Activated CD4-positive, alpha-beta T cell treated with anti-CD3 and anti-CD28 coated beads, Interleukin-2, amount 50 U/mL, for 1 hour (primary cell): ENCODE results near the gene EPHA6.
"Not testable (repeated sequence)": the region's sequence is repeated elsewhere in the genome, so short reads cannot be mapped to it uniquely, and the experiment has no call there.

Source experiments
- DNase-seq: peaks from one replicate; pipeline ENCODE4 v3.0.0-alpha.2; 2020

Gene EPHA6

DNA sequence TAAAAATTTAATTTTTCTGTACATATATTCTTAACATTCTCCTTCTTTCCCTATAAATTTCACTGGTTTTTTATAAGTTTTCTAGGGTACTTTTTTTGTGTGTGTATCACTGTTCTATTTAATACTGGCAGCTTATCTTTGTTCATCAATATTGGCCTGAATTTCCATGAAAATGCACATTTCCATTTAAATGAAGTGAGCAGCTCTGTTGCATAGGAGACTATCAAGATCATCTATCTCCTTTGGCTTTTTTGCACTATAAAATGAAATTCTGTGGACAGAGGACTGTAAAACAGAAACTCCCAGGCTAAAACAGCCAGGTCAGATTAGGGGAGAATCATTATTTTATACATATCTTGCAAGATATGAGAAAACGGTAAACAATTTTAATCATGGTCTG lies 673.2 kb downstream of the EPHA6 start:
- DNase-seq, result no peak

DNA sequence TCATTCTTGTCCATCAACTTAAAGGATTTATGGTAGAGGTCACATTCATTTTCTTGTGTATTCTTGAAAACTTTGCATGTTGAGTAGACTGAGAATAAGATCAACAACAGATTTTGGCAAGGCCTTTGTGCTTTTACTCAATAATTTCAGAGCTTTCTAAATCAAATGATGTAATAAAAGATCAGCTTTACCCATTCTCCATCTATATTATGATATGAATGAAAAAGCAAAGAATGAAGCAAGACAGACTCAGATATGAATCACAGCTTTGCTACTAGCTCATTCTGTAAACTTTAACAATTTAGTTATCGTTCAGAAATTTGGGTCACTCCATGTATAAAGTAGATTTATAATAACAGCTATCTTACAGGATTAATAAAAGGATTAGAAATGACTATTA lies 674.3 kb downstream of the EPHA6 start:
- no peak for DNase-seq

DNA sequence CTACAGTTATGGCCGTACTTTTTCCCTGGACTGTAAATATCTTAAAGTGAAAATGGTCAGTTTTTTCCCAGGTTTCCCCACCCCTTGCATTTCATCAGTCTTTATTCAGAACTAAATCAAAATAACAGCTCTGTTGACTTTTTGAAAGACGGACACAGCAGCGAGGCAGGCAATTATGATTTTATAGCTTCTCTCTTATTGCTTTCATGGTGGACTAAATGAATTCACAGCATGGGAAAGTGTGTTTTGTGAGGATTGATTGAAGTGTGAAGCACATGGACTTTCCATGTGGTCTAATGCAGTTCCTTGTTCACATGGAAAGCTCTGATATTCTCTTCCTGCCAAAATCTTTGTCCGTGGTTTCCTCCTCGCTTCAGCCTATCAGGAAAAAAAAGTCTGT lies 681.5 kb downstream of the EPHA6 start:
- no peak for DNase-seq

DNA sequence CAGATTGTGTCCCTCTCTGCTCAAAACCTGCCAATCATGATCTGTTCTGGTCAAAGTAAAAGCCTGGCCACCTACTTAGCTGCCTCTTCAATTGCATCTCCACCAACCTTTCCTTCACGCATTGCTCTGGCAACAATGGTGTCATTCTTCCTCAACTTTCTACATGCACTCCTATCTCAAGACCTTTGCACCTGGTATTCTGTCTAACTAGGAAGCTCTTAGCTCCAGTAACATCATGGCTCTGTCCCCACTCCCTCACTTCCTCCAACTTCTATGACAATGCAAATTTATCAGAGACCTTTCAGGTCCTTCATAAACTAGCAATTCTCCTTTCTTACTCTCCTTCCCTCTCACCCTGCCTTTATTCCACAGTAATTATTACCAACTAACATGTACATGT lies 682.7 kb downstream of the EPHA6 start:
- DNase-seq, result no peak

DNA sequence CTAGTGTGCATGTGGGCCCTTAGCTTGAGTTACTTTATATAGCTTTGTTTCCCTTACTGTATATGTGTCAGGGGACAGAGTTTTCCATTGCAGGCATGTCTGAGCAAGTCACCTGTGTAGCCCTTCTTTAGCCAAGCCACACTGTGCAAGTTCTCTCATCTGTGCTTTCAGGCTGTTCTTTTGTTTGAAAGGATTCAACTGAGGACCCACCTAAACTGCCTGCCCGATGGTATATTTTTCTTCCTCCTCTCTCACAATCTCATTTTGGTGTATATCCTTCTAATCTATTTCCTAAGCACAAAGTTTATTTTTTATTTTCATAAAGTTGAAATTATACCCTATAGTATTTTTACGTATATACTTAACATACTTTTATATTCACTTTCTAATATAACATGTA lies 690.1 kb downstream of the EPHA6 start:
- no peak for DNase-seq

DNA sequence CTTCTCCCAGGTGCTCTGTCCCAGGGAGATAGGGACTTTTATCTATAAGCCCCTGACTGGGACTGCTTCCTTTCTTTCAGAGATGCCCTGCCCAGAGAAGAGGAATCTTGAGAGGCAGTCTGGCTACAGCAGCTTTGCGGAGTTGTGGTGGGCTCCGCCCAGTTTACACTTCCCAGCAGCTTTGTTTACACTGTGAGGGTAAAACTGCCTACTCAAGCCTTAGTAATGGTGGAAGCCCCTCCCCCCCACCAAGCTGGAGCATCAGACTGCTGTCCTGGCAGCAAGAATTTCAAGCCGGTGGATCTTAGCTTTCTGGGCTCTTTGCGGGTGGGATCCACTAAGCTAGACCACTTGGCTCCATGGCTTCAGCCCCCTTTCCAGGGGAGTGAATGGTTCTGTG lies 696.4 kb downstream of the EPHA6 start:
- DNase-seq, result no peak

DNA sequence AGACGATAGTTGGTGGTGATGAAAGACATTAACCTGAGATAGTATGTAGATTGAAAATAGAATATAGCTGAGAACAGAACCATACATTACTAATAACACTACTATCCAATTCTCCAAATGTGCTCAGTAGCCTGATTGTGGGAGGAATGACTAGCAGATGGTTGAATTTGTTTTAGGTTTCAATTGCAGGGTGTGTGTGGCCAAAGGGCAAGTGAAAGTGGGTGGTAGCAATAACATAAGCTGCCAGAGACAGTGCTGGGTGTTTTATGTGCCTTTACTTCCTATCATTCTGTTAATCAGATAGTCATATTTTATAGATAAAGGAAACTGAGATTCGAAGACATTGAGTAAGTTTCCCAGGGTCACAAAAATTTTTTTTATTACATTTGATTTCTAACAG lies 700.7 kb downstream of the EPHA6 start:
- DNase-seq, result no peak

DNA sequence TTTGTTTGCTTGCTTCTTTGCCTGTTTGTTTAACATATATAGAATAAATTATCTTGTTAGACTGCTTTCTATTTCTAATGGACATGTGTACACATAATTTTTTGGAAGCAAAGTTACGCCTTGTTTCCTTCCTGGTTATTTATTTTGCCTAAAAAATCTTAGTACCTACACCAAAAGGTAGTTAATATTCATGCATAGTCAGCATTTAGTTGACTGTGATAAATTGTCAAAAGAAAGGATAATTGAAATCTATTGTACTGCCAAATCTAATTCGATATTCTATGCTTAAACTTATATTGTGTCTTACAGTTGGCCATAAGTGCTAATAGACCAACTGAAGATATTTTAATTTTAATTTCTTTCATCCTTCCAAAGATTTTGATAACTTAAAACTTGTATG lies 716.3 kb downstream of the EPHA6 start:
- no peak for DNase-seq

DNA sequence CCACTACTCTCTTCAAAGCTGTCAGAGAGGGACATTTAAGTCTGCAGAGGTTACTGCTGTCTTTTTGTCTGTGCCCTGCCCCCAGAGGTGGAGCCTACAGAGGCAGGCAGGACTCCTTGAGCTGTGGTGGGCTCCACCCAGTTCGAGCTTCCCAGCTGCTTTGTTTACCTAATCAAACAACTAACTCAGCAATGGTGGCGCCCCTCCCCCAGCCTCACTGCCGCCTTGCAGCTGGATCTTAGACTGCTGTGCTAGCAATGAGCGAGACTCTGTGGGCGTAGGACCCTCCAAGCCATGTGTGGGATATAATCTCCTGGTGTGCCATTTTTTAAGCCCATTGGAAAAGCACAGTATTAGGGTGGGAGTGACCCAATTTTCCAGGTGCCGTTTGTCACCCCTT lies 733.2 kb downstream of the EPHA6 start:
- DNase-seq, result not testable (repeated sequence)

DNA sequence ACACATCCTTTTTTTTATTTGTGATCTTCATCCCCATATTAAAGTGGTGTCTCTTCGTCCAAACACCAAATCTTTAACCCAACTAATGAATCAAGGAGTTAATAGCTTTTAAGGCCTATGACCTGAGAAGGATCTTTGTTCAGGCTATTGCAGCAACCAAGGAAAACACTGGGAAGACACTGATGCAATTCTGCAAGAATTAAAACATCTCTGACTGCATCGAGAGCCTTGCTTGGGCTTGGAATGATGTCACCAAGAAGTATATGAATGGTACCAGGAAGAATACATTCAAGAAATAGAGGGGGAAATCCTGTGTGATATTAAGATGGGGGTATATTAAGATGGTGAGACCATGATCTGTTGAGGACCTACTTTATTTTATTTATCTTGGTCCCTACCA lies 736.0 kb downstream of the EPHA6 start:
- no peak for DNase-seq

DNA sequence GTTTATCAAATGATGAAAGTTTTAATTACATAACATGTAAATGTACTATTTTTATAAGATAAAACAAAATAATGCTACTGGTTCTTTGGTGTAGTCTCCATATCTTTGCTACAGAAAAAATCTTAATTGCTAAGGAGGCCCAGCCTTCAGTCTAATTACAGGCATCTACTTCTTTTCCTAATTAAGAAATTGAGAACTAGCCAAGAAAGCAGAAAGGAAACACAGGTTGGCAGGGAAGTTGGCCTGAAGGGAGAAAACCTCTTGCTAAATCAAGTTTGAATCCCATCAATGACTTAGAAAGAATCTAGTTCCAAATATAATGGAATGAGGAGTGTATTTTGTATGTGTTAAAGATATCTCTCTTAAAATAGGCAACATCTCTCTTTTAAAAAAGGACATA lies 737.8 kb downstream of the EPHA6 start:
- no peak for DNase-seq

DNA sequence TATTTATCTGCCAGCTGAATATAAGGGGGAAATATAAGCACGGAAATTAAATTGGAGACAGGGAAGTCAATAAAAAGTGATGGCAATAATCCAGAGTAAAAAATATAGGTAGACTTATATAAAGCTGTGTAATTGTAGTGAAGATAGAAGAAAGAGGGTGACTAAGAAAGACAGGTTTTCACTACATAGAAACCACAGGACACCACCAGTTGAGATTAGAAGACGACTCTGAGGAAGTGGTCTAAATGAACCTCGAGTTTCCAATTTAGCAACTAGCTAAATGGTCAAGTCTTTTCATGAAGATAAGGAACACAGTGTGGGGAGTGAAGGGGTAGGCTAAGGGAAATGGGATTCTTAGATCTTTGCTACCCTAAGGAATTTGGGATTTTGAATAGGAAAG lies 761.3 kb downstream of the EPHA6 start:
- DNase-seq, result no peak

DNA sequence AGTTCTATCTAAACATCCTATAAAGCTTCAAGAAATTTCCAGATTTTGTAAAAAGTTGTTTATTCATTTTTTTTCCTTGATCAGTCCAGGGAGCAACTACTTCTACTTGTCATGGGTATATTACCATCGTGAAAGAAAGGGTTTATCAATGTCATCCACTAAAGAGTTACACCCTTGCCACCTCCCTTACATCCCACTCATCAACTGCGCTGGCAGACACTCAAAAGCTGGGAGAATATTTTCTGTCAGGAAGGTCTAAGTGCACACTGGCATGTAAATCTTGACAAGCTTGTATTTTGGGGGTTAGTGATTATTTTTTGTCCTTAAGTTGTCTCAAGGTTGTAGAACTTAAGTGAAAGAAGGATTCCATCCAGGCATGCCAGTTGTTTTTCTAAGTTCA lies 761.8 kb downstream of the EPHA6 start:
- no peak for DNase-seq

DNA sequence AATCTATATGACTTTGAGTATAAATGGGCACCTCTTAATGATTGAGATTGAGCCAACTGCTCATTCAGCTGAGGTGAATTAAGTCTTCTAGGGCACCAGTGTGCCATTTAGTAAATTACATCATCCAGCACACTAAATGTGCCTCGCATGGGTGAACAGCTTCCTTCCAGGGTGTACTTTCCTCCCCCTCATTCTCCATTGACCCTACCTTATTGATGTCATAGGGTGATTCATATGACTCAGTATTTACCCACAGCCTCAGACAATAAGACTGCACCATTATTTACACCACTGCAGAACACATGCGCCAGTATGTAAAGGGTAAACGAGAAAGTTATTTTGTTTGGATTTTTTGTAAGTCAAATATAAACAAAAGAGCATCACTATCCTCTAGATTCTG lies 765.0 kb downstream of the EPHA6 start:
- no peak for DNase-seq

DNA sequence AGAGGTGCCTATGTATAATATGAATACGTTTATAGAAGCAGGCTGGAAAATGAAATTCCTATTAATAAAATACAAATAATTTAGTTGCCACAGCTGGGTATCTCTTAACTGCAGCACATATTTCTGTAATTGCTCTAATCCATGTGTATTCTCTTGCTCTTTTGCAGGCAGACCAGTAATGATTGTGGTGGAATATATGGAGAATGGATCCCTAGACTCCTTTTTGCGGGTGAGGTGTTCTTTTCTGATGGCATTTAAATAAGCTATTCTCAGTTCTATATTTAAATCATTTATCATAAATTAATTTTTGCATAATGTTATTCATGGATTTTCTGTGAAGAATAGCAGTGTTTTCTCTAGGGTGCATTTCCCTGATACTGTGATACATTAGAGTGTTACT lies 796.2 kb downstream of the EPHA6 start:
- DNase-seq, result no peak

DNA sequence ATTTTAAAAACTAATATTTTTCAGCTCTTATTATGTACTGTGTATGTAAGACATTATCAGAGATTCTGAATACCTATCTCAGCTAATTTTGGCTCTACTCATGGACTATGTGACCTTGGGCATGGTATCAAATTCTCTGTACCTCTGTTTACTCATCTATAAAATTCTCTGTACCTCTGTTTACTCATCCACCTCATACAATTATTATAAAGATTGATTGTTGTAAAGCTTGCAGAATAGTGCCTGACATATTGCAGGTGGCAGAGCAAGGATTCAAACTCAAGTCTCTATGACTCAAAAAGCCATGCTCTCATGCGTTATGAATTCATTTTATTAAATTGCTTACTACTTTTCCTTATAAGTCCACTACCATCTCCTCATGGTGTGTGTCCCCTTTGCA lies 798.2 kb downstream of the EPHA6 start:
- DNase-seq, result no peak

DNA sequence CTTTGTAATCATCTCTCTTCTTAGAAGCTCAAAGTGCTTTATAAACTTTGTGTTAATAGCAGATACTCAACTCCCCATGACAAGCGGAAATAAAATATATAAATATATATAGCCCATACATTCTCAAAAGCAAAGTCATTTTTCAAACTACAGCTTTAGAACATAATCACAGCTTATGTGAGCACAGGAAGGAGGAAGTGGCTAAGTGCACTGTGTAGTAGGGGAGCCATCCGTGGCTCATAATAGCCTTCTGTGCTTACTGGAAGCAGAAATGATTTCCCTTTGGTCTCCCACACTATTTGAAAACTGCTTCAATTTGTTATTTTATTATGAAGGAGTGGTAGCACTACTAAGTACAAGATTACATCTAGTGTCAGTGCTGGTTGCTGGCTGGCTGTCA lies 798.7 kb downstream of the EPHA6 start:
- no peak for DNase-seq

DNA sequence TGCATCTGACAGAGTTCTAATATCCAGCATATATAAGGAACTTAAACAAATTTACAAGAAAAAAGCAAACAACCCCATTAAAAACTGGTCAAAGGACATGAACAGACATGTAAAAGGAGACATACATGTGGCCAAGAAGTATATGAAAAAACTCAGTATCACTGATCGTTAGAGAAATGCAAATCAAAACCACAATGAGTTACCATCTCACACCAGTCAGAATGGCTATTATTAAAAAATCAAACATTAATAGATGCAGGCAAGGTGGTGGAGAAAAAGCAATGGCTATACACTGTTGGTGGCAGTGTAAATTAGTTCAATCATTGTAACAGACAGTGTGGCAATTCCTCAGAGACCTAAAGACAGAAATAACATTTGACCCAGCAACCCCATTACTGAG lies 806.1 kb downstream of the EPHA6 start:
- DNase-seq, result not testable (repeated sequence)

DNA sequence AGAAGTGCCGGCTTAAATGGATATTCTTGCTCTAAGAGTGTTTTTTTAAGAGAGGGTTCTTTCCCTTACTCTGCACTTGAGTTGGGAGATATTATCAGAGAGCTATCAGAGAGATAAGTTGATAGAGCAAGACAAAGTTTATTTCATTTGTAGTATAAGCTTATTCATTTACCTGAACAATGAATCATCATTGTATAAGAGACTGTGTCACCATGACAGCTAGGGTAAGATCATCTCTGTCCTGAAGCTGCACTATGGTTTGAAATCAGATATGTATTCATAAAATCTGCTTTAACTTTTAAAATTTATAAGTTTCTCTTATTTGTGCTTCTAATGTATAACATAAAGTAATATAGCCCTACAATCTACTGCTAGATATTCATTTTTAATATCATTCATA lies 822.1 kb downstream of the EPHA6 start:
- DNase-seq, result no peak

DNA sequence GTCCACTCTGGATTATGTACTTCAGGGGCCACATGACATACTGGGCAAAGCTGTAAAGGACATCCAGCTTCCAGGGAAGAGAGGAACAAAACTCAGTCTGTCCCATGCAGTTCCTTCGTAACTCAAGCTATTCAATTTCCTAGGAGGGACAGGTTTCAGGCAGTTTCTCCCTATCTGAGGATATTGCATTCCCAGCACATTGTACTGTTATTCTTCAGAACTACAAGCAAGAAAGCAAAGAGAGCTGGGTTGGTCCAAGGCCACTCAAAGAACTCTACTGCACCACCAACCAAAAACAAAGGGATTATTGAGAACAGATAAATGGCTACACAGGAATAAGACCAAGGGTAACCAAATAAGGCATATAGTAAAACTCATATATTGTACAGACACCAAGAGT lies 832.5 kb downstream of the EPHA6 start:
- DNase-seq, result no peak

DNA sequence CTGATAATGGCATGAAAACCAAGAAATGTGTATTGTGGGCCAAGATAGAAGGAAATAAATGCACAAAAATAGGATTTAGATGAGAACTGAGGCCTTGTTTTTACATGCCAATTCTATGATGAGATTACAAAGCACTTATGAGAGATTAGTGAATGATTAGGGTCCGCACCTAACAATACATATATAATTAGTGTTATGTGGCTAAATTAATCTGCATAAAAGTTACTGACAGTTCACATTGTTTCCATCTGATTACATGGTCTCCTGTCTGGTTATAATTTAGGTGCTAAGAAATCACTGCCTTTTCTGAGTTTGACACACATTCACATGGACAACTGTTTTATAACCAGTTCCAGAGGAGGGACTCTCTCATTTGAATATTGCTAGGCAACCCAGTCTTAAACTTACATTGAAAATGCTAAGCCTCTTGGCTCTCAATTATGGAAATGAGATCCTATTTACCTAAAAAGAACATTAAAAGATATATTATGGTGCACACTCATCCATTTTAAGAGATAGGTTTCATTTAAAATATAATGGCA lies 833.1 kb downstream of the EPHA6 start:
- no peak for DNase-seq

DNA sequence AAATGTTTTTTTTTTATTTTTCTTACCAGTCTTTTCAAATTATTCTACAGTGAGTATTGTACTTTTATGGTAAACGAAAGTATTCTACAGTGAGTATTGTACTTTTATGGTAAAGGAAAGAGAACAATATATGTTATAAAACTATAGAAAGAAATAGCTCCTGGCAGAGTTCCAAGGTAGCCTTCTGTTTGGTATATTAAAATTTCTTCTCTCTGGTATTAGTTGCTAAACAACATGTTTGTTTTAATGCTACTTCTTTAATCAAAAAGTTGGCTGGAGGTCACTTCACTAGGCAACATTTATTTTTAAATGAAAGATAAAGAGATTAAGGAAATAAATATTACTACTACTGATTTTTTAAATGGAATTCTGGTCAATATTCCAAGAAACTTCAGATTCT lies 841.6 kb downstream of the EPHA6 start:
- DNase-seq, result no peak

DNA sequence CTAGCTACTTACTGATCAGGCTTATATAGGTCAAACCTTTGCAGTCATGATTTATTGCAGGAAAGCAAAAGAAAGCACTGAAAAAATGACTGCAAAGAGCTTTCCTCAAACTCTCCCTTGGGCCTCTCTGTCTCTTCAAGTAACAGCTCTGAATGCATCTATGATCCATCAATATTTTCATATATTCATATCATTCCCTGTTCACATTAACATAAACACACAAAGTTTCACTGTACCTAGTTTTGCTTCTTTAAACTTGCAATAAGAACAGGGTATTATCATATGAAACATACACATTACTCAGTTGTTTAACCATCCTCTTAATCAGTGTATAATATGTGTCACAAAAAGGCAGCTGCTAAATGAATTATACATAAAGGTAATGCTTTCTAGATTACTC lies 842.2 kb downstream of the EPHA6 start:
- no peak for DNase-seq

DNA sequence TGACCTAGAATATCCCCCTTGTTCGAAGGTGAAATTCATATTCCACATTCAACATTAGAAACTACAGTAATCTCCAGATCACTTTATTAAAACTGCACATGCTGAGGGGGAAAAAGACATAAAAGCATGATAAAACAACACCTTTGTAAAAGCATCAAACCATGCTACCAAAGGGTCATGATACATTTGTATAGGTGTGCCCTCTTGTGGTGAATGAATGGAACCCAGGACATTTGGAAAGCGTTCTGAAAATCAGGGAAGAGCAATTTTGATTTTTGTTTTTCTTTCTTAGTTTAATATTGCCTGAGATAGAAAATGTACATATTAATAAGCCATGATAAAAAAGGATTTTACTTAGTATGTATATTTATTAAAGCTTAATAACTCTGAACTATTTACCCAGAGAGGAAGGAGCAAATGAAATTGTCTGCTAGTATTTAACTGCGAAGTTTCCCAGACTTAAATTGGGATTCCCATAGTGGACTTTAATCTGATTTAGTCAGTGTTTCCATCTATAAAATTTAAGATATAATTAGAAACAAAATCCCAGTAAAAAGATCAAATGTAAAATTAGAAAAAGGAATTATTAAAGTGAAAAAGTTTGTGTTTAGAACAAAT lies 844.4 kb downstream of the EPHA6 start:
- no peak for DNase-seq

DNA sequence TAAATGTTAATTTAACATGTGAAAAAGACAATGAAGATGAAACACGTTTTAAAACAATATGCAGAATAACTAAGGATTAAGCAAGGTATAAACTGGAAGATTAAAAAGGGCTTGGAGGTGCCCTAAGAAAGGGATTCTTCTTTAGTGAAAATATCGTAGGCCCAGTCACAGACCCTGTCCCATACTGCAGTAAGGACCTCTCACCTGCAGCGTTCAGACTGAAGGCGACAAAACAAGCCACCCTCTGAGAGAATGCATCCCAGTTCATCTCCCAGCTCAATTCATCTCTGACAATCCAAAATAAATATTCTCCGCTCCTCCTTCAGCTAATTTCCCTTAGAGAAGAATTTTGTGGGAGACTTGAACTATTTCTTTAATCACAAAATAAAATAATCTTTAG lies 847.9 kb downstream of the EPHA6 start:
- DNase-seq, result no peak

DNA sequence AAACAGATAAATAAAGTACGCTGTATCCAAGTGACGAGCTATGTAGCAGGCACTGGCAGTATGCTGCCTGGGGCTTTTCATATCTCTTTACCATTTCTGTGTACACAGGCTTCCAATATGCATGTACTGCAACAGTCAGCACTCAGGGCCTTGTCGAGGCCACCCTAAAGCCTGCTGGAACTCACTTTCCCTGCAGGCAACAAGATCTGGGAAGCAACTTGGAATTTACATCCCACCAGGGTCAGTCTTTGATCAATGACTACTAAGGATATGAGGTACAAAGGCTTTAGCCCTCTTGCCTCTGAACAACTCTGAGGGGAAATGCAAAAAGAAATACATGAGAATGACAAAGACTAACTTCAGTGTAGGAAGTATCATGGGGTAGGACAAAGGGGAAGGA lies 848.4 kb downstream of the EPHA6 start:
- DNase-seq, result no peak
